ENCODE measurements around the gene SIAH3.

DNA sequence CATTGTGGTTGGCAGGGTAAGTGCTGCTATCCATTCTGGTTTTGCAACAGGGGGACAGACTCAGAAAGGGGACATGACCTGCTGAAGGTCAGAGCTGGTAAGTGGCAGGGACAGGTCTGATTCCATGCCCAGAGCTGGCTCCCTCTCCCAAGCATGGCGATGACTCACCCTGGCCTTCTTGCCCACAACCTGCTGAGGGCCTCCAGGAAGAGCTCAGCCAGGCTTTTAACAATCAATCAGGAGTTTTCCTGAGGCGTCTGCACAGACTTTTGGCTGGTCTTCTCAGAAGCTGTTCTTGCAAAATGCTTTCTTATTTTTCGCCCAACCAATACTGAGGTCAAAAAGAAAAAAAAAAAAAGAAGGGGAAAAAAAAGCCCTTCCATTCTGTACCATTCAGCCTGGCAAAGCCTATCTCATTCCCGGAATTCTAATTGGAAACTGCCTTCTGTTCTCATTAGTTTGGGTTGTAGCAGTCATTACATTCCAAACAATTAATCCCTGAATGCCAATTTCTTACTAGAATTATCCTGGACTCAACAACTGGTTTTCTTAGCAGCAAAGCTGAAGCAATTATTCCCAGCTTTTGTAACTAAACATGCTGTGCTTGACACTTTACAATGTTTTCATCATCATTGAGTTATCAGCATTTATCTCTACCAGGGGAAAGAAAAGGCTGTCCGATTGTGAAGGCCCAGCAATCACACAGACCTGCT, 17.7 kb downstream of the SIAH3 start:
- TF ChIP-seq CTCF (IDR thresholded peaks at IDR 0.05) (no peak), POLR2A (IDR thresholded peaks at IDR 0.05) (no peak), POLR2AphosphoS5 (IDR thresholded peaks at IDR 0.05) (no peak), EP300 (IDR thresholded peaks at IDR 0.05; ENCODE audit: low read depth) (no peak)

Data from transverse colon (tissue), 4 donors.